ENCODE measurements around the gene OLIG2.

The OLIG2 gene

DNA sequence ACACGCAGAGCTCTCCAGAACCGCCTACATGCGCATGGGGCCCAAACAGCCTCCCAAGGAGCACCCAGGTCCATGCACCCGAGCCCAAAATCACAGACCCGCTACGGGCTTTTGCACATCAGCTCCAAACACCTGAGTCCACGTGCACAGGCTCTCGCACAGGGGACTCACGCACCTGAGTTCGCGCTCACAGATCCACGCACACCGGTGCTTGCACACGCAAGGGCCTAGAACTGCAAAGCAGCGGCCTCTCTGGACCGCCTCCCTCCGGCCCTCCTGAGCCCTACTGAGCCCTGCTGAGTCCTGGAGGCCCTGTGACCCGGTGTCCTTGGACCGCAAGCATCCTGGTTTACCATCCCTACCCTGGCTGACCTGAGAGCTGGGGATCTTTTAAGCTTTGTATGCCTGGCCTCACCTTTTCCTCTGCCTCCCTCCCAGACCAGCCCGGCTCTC is 8.3 kb downstream of the OLIG2 start:
- no peak for DNase-seq

DNA sequence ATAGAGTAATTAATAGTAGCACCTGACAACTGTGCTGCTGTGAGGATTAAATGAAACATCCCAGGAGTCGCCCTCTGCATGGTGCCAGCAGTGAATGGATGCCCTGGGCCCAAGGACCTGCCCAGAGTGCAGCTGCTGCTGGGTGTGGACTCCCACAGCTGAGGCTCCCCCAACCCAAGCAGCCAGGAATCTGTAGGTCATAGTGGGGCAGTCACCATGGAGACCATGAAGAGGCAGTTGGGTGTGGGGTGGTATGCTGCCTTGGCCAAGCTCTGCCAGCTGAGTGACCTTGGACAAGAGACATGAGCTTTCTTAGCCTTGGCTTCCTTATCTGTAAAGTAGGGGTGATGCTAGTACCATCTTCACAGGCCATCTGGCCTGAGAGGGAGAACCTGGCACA is 9.4 kb downstream of the OLIG2 start:
- no peak for DNase-seq

DNA sequence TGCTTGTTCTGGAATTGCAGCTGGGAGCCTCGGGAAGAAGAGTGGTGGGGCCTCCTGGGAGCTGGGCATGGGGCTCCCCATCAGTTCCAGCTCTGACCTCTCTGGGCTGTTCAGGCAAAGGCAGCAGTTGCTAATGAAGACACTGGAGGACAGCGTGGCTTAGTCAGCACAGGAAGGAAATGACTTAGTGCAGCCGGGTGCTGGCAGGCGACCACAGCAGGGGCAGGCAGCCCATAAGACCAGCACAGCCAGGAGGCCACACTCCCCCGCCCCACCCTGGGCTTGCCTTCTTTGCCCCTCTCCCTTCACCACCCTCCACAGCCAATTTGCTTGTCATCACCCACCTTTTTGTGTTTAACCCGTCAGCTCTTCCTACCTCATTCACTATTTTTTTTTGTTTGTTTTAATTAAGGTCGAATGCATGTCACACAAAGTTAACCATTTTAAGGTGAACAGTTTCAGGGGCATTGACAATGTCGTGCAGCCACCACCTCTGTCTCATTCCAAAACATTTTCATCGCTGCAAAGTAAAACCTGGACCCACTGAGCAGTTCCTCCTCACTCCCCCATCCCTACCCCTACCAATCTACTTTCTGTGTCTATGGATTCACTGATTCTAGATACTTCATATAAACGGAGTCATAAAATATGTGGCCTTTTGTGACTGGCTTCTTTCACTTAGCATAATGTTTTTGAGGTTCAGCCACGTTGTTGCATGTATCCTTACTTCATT is 10.9 kb downstream of the OLIG2 start:
- no peak for DNase-seq

DNA sequence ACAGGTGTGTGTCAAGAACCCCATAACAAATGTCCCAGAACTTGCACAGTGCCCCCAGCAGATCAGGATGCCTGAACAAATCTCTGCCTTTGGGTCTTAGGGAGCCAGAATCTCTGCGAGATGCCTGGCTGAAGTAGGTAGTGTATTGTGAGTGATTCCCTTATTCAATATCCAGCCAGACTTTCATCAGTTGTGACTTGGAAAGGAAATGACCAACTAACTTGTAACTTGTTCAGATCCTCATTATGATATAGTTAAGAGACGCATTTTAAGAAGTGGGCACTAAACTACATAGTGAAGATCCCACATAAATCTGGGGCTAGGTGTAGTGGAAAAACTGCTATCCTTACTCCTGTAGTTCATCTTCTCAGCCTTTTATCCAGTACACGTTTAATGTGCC is 11.8 kb downstream of the OLIG2 start:
- no peak for DNase-seq

DNA sequence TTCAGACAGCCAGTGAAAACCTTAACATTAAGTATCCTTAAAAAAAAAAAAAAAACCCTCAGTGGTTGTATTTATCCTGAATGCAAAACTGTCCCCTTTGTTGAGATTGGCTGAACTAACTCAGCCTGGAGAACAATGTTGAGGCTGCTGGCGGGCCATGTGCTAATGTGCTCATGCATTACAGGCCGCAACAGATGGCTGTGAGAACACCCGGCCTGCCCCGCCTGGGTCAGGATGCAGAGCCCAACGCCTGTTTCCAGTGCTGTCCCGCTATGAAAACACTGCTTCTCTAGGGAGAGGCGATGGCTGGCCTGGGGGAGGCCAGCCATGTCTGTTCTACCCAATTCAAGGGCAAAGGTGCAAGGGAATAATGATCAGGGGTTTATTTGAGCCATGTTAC is 13.8 kb downstream of the OLIG2 start:
- no peak for DNase-seq

DNA sequence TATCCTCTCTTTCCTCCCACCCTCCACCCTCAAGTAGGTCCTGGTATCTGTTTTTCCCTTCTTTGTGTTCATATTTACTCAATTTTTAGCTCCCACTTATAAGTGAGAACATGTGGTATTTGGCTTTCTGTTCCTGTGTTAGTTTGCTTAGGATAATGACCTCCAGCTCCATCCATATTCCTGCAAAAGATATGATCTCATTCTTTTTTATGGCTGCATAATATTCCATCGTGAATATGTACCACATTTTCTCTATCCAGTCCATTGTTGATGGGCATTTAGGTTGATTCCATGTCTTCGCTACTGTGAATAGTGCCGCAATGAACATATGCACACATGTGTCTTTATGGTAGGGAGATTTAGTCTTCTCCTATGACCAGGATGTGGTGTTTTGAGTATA is 14.5 kb downstream of the OLIG2 start:
- DNase-seq = no peak

DNA sequence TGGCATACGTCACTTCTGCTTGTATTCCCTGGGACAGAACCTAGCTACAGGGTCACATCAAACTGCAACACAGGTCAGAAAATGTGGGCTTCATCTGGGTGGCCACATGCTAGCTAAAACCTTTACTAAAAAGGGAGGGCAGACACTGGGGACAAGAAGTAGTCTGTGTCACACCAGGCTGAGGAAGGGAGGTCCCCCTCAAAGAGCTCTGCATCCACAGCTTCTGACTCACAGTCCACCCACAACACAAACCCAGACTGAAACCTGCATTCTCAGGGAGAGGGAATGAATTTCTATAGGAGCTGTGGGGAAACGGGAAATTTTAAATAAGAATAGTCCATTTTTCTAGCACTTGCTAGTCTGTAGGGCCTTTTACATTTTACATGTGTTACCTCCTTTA is 16.2 kb downstream of the OLIG2 start:
- DNase-seq = no peak

DNA sequence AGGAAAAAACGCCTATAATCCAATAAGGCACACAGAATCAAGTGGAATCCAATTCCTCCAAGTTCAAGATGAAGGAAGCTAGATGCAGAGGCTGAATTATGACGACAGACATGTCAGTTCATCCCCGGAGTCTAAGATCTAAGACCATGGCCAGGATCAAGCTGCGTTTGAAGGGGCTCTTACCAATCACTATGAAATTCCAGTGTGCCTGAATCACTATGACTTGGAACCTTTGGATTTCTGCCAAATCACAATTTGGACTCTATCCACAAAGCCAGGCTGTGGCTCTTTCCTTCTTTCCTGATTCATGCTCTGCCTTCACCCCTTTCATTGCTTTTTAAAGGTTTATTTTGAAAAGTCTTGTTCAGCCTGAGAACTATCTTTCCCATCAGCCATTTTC is 17.1 kb downstream of the OLIG2 start:
- DNase-seq = no peak

DNA sequence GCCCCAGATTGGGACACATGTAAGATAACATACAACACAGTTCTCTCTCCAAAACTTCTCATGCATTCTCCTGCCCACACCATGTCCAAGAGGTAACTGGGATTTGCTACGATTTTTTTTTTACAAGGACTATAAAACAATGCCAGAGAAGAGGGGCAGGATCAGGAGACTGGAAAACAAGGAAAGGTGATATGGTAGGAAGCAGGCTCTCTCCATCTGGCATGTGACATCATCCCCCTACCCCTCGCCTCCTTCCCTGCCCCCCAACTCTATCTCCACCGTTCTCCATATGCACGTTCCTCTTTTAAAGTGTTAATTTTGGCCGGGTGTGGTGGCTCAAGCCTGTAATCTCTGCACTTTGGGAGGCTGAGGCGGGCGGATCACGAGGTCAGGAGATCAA is 20.7 kb downstream of the OLIG2 start:
- no peak for DNase-seq

DNA sequence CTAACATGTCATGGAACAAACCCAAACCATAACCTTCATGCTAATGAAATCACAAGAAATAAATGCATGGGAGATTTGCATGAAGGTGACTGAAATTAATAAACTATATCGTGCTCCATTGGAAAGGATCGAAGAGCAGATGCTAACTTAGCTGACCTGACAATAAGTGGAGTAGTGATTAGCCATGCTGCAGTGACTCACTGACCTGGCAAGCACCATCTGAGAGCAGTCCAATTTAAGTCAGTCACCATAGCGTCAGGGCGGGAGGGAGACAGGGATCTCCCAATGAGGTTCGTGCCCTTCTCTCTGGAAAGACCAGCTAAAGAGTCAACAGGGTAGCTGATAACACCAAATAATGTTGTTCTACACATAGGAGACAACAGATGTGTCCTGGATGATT is 21.5 kb downstream of the OLIG2 start:
- DNase-seq = no peak

DNA sequence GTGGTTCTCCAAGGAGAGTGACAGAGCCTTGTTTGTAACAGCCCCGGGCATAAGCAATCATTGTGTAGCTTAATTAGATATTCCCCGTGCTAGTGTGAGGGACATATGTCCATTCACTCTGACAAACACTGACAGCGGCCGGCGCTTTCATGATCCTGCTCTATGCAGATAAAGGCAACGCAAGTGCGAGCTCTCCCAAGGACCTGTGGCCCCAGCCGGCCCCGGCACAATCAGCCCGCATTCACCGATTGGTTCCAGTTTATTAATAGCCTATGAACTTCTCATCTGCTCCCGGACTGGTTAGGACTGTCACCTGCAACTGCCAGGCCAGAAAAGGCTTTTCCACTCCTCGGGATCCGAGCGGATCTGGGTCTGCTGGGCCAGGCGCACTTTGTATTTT is 26.2 kb downstream of the OLIG2 start:
- no peak for DNase-seq

DNA sequence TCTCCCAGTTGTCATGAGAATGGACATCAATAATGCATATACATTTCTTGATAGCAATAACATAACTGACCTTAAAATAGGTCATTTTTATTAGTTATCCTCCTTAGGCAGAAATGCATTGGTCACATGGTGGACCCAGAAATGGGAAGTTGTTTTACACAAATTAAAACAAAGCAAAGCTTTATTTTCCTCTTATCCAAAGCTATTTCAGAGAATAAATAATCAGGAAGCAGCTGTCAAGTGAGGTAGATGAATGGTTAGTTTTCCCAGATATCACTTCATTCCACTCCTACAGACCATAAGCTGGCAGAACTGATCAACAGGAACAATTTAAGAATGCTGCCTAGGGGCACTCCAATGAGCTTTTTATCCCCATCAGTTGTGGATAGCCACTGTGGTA is 28.2 kb downstream of the OLIG2 start:
- DNase-seq = no peak

DNA sequence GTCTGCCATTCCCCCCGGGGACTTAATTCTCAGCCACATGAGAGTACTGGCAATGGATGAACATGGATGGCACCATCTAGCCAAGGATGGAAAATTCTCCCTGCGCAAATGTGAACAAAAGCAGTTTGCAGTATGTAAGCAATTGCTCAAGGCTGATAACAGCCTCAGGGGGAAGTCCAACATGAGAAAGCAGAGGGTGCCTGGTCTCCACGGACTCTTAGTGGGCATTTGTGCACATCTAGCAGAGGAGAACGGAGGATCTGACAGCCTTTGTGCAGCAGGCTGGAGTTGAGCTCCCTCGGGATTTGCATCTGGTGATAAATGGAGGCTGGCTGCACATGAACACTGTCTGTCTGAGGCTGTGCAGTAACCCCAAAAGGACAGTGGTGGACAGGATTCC is 30.3 kb downstream of the OLIG2 start:
- no peak for DNase-seq

DNA sequence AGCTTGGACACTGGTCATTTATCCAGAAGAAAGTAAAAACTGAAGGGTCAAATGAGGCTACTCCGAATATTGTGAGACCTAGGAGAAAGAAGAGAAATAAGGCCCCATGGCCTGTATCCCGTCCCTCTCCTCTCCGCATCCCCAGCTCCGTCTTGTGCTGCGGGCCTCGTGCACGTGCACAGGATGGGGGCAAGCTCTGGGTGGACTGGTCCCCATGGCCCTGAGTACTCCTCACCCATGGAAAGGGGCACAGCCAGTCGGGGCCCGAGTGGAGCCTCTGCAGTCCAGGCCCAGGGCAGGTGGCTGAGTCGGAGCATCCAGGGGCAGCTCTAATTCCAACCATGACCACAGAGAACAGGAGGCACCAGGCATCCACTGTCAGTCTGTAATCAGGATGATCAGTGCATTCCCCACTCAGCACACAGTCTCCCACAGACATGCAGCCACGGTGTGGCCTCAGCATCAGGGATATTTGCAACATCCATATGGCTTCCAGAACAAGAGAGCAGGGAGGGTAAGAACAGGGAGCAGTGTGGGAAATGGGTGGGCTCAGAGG is 31.7 kb downstream of the OLIG2 start:
- no peak for DNase-seq

DNA sequence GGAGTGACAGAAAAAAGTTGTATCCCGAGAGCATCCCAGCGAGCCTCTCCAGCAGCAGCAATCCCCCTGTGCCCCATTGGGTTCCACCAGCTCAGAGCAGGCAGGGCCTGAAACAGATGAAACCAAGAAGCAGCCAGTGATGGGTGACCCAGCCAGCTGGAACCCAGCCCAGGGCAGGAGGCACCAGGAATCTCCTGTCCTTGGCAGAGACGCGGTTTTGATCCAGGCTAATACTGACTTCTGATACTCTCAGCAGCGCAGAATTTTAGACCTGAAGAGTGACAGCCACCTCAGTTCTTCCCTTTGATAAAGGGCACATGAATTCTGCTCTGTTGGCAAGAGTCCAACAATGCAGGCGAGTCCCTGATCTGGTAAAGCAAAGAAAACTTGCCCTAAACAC is 32.8 kb downstream of the OLIG2 start:
- DNase-seq = no peak

DNA sequence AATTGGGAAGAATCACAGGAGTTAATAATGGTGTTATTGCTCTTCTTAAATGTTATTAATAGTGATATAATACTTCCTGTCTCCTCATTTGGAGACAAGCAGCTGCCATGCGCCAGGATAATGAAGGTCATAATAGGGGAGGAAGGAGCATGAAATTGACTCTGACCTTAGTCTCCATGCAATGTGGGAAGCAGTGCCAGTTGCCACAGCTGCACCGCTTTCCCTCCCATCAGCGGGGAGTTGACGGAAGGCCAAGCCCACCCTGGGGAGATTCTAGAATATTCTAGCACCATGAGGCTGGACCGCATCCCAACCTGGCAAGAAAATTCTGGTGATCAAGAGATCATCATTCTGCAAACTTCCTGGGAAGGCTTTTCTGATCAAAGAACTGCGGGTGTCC is 33.2 kb downstream of the OLIG2 start:
- no peak for DNase-seq

DNA sequence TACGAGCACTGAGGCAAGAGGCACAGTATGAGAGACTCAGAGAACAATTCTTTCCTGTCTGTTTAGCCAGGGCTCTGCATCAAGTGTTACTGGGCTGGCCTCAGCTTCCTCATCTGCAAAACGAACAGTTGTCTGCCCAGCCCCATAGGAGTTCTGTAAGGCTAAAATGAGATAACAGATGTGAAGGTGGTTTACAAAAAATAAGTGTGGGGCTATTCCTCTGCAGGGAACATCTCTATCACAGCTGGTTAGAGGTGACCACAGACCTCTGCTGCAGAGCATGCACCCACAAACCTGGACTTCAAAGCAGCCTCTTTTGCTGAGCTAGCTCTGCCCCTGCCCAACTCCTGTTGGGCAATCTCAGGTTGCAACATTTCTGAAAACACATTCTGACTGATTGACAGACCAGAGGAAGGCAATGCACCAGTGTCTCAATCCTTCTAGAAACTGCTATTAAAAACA is 33.7 kb downstream of the OLIG2 start:
- no peak for DNase-seq

DNA sequence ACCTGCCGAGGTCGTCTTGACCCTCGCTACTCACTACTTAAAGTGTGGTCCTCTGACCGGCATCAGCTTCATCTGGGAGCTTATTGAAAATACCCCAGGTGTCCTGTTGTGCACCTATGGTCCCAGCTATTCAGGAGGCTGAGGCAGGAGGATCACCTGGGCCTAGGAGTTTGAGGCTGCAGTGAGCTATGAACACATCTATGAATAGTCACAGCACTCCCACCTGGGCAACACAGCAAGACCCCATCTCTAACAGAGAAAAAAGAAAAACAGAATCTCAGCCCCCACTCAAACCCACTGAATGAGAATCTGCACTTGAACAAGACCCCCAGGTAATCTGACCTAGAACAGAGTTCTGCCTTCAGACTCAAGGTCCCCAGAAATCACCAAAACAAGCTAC is 35.5 kb downstream of the OLIG2 start:
- no peak for DNase-seq

DNA sequence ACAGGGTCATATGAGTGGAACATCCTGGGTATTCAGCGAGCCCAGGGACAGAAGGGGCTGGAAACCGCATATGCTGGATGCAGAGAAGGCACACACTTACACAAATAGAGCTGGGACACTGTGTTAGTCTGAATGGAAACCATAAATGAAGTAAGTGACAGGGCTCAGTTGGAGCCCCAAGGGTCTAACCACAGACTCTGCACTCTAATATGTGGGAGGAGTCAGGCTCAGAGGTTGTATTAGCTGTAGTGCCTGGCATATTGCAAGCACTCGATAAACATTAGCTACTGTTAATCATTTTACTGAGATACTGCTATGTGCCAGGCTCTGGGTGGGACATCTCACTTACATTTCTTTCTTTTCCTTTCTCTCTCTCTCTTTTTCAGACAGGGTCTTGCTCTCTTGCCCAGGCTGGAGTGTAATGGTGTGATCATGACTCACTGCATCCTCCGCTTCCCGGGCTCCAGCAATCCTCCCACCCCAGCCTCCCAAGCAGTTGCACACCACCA is 37.7 kb downstream of the OLIG2 start:
- no peak for DNase-seq

DNA sequence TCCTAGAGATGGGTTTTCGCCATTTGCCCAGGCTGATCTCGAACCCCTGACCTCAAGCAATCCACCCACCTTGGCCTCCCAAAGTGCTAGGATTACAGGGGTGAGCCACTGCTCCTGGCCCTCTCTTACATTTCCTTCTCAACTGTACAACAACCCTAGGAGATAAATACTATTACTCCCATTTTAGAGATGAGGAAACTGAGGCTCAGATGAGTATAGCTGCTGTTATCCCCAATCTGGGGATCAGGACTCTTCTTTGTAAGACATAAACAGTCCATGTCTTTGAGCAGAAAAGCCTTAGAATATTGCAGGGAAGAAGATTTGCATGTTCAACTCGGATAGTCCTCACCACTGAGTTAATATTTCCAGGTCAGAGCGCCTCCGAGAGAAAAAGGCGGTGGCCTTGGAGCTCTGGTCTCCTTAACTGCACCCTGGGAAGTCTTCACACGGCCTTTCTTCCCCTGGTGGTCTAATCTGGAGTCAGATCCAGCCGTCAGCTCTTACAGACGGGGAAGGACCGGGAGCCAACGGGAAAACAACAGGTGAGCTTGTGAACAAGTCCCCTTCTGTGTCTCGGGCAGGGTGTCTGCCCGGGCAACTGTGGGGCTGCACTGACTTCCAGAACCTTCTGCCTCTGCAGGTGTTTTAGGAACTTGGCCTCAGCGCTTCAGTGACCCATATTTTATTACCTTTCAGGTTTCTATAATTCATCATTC is 38.3 kb downstream of the OLIG2 start:
- DNase-seq = no peak

DNA sequence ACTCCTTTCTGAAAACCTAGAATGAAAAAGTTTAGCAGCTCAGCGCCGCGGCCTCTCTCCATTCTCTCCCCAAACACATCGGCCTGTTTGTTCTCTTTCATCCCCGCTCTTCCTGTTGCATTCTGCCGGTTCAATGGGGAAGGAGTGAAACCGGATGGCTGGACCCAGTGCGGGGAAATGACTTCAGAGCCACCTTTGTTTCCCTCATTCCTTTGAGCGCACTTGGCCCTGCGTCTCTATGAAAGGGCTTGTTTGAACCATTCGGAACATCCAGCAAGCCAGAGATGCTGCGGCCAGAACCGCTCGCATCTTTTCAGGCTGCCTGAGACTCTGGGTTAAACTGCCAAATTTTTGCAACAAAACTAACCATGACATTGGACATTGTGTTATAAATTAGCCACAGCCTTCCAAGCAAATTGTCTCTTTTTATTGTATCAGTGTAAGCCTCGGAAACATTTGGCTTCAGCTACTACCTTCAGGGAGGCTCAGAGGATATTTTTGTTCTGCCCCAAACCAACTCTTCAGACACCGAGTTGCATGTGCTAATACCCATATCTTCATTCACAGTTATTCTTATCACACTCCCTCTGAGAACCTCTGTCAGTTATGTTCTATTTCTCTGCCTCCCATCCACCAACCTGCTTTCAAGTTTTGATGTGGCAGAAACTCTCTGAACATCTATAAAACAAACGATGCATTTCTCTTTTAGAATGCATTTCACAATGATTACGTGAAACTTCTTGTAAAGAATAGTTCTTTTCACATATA is 39.1 kb downstream of the OLIG2 start:
- DNase-seq = no peak

DNA sequence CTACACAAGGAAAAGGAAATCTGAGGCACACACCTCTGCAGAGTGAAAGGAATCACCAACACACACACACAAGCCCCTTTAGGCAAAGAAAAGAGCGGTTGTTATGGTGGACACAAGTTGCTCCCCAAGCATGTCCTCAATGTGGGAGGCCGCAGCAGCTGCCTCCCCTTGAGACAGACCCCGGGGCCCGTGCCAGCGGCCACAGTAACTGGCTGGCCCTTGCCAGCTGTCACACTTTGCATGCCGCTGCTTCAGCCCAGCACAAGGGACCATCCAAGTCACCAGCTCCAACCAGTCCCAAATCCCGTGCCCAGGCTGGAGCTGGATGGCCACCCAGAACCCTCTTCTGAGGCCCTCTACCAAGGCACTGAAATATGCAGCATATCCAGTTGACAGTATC is 41.3 kb downstream of the OLIG2 start:
- DNase-seq = no peak

DNA sequence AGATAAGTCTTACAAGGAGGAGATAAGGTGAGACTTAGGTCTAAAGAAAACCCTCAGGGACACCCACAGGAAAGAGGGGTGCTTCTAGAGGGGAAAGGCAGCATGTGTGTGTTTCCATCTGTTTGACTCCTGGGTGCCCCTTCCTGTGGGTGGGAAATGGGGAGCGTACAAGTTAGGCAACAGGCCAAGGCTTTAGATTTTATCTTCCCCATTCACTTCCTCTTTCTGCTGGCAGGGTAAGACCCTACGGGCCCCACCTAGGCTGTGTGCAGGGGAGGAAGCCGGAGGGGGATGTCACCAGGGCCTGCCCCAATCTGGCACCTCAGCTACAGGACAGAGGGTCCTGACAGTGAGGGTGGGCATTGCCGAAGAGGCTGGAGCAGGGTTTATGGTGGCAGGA is 41.7 kb downstream of the OLIG2 start:
- no peak for DNase-seq
